GM18861 (cell line): ENCODE data around the gene TMEM81.

Experiments used
- ATAC-seq: cut with Tn5 transposase; IDR thresholded peaks from one replicate; pipeline ENCODE4 v1.9.1; 2021; ENCODE audit not compliant: unreplicated experiment

The TMEM81 gene

DNA sequence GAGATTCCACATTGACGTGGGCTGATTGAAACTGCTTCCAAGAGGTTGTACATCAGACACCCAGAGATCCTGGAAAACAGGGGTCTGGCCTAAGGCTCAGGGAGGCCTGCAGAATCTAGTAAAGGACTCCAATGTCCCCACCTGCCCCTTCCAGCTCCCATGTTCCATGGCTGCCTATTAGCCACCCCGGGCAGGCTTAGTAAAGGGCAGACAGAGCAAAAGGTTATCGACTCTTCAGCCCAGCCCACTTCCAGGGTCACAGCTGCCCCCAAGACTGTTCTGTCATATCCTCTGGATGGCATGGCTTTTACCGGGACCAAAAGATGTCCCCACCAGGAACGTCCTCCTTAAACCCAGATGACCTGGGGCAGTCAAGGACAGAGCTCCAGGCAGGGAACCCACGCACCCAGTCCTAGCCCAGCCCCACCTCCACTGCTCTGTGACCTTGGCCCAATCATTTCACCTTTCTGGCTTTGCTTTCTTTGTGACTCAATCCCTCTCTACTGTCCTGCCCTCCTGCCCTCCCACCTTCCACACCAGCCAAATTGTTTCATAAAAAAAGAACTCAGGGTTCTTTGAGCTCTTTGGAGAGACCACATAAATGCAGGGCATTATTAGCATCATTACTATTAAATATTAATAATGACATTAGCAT, 46.0 kb downstream of the TMEM81 start:
- ATAC-seq: no peak

DNA sequence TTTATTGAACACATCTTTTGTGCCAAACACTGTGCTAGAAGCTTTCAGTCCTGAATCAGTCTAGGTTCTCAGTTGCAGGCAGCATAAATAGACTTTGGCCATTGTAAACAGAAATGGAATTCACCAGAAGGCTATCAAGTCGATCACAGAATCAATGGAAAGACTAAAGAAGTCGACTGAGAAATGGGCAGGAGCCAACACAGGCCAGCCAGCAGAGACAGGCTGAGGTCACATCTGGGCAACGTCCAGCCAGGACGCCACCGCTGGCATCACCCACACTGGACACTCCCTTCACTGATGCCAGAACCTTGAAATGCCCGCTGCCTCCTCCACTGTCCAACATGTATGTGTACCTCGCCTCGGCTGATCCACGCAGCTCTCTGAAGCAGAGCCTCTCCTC, 46.7 kb downstream of the TMEM81 start:
- no peak for ATAC-seq
